ENCODE results near the gene GRXCR2. TPM values are rescaled to one million over a fixed set of nuclear protein-coding genes. Genes with fewer than 3 reads are reported as not detected.

GRXCR2 gene
- total and polyA plus RNA-seq, 2 of the 4 experiments (the other 2 are of a cell fraction): not detected

- no TSS peak for BruUV-seq (replicated peaks)
These were observed 15.3 kb upstream of the GRXCR2 start for GRCh38 chr5:145887976-145888574.

More at GRCh38 chr5:145887976-145888574, 15.3 kb upstream of the GRXCR2 start:
- ATAC-seq (ENCODE audit: low read depth): peak; percentile 95
- H3K18ac ChIP-seq (ENCODE audit: low read depth, low read length): no peak overlapping the region
- in situ Hi-C loops (cut with MboI; ENCODE audit: low sequenced_read_pairs) (no loop called here), dilution Hi-C loops (cut with HindIII; ENCODE audit: low sequenced_read_pairs, unreplicated experiment) (no loop called here), intact Hi-C loops (cut with micrococcal nuclease) (loop anchor here (1.0 to 5.0 kb wide), 3 partner anchors 51 to 1685 kb away; partner anchors contain the start of gene PRELID2)
- H2AFZ ChIP-seq (replicated peaks; ENCODE audit: low read length, poor library complexity): no peak overlapping the region
- TF ChIP-seq MAZ (IDR thresholded peaks at IDR 0.05; ENCODE audit: borderline replicate concordance, low read depth, low read length) (no peak), RAD21 (IDR thresholded peaks at IDR 0.05; ENCODE audit: low read length) (peak; percentile 71), POLR2A (IDR thresholded peaks at IDR 0.05; ENCODE audit: low read depth, low read length) (no peak), SMC3 (IDR thresholded peaks at IDR 0.05; ENCODE audit: low read depth, low read length) (peak; percentile 75), CTCF (conservative IDR thresholded peaks at IDR 0.05; ENCODE audit: low read depth, low read length) (peak; percentile 68)
- no peaks in the 10 kb centered on the region for H3K4me1 ChIP-seq (ENCODE audit: control insufficient read depth, insufficient read depth, low read length)
- POLR2A ChIA-PET (ENCODE audit: unreplicated experiment): no interaction called here
- no peaks in the 10 kb centered on the region for H3K9me3 ChIP-seq (ENCODE audit: control insufficient read depth, insufficient read depth, low read length)
- H2BK5ac ChIP-seq (ENCODE audit: low read depth, low read length, poor library complexity, severe bottlenecking): no peak overlapping the region
- H3K9ac ChIP-seq (ENCODE audit: low read depth, low read length): no peak overlapping the region
- peaks cover 8% of the 10 kb centered on the region for H3K27me3 ChIP-seq (ENCODE audit: control insufficient read depth, insufficient read depth, low read length)
- no peak overlapping the region for H3K56ac ChIP-seq (ENCODE audit: extremely low read depth, insufficient read depth, low read length)
- no peak overlapping the region for H2BK120ac ChIP-seq (ENCODE audit: low read depth, low read length)
- no peak overlapping the region for H2BK20ac ChIP-seq (ENCODE audit: low read depth, low read length)
- H3K9me1 ChIP-seq (ENCODE audit: insufficient read depth, low read length): no peaks in the 10 kb centered on the region; the same call in 1 of the 2 replicates
- H2AK9ac ChIP-seq (replicated peaks; ENCODE audit: low read depth, low read length, poor library complexity): no peak overlapping the region
- WGBS, 2 experiments (ENCODE audit: extremely low coverage in 2 of 2, insufficient read length in 1 of 2): no CpG with 5 or more reads among the region's 5 CpGs
- no peak overlapping the region for H3K23ac ChIP-seq (ENCODE audit: low read depth, low read length)
- no peaks in the 10 kb centered on the region for H3K79me1 ChIP-seq (ENCODE audit: low read depth in 1 of 2, low read length in 2 of 2)
- H4K5ac ChIP-seq (ENCODE audit: low read depth, low read length): no peak overlapping the region
- no peak overlapping the region for H2AK5ac ChIP-seq (ENCODE audit: low read depth, low read length)
- no peak overlapping the region for H3K4me3 ChIP-seq (ENCODE audit: insufficient read depth, low read depth, low read length)
- no peak overlapping the region for H3K4me2 ChIP-seq (ENCODE audit: low read depth, low read length)
- H3K27ac ChIP-seq (ENCODE audit: insufficient read depth, low read length): no peak overlapping the region
- DNase-seq: peak; percentile 62
- H3K36me3 ChIP-seq (ENCODE audit: control insufficient read depth, insufficient read depth, low read length): no peaks in the 10 kb centered on the region
- H3K14ac ChIP-seq (replicated peaks; ENCODE audit: low read depth, low read length): no peak overlapping the region
- H3K4ac ChIP-seq (ENCODE audit: low read depth, low read length): no peak overlapping the region
- H2BK15ac ChIP-seq (ENCODE audit: low read depth, low read length): no peak overlapping the region
- no peaks in the 10 kb centered on the region for H4K20me1 ChIP-seq (ENCODE audit: insufficient read depth, low read length)
- H4K91ac ChIP-seq (ENCODE audit: insufficient read depth, low read depth, low read length): no peak overlapping the region
- H4K8ac ChIP-seq (ENCODE audit: low read depth in 2 of 2, low read length in 2 of 2): no peak overlapping the region
- CTCF ChIA-PET: interaction anchor here (0.7 to 2.4 kb wide), 12 partner anchors 15 to 1684 kb away, joined by 3 to 12 read pairs (median 5); partner anchors contain the start of gene PRELID2
